HL-60/S4 treated with phorbol 12-myristate 13-acetate at 8.2 ng/mL for 4 days and 3 days (cell line): ENCODE results near the gene MID1.
"Not testable (repeated sequence)": the region's sequence is repeated elsewhere in the genome, so short reads cannot be mapped to it uniquely, and the experiment has no call there.

ENCODE experiments used
- in situ Hi-C: fragments of 300-500 bp; cut with MboI; formaldehyde crosslinking; loops from 2 replicates; pipeline ENCODE4 v1.15.0; 2022; ENCODE audit warnings: low sequenced_read_pairs

The MID1 gene

GRCh38 chrX:10618961-10619360, 1.4 kb downstream of the MID1 start:
- in situ Hi-C loops: loop anchor here (25.0 kb wide), 1 partner anchor 432 kb away; no protein-coding TSS in a partner anchor

- in situ Hi-C loops: loop anchor here (25.0 kb wide), 1 partner anchor 431 kb away; no protein-coding TSS in a partner anchor
These were observed 2.4 kb downstream of the MID1 start for GRCh38 chrX:10617999-10618351.

GRCh38 chrX:10617186-10617998, 3.0 kb downstream of the MID1 start:
- in situ Hi-C loops: loop anchor here (25.0 kb wide), 1 partner anchor 430 kb away; no protein-coding TSS in a partner anchor

- in situ Hi-C loops: loop anchor here (25.0 kb wide), 1 partner anchor 429 kb away; no protein-coding TSS in a partner anchor
These were observed 4.2 kb downstream of the MID1 start for GRCh38 chrX:10615931-10616774.

- in situ Hi-C loops: loop anchor here (25.0 kb wide), 1 partner anchor 425 kb away; no protein-coding TSS in a partner anchor
These were observed 8.2 kb downstream of the MID1 start for GRCh38 chrX:10612215-10612614.

- in situ Hi-C loops: loop anchor here (25.0 kb wide), 1 partner anchor 424 kb away; no protein-coding TSS in a partner anchor
These were observed 8.8 kb downstream of the MID1 start for GRCh38 chrX:10611441-10612090.

GRCh38 chrX:10608099-10608498, 12.3 kb downstream of the MID1 start:
- in situ Hi-C loops: loop anchor here (25.0 kb wide), 1 partner anchor 421 kb away; no protein-coding TSS in a partner anchor

- in situ Hi-C loops: loop anchor here (25.0 kb wide), 1 partner anchor 420 kb away; no protein-coding TSS in a partner anchor
These were observed 13.2 kb downstream of the MID1 start for GRCh38 chrX:10607233-10607632.

GRCh38 chrX:10603612-10604011, 16.8 kb downstream of the MID1 start:
- in situ Hi-C loops: loop anchor here (25.0 kb wide), 1 partner anchor 416 kb away; no protein-coding TSS in a partner anchor

GRCh38 chrX:10602646-10603045, 17.7 kb downstream of the MID1 start:
- in situ Hi-C loops: loop anchor here (25.0 kb wide), 1 partner anchor 415 kb away; no protein-coding TSS in a partner anchor

GRCh38 chrX:10600479-10600878, 19.9 kb downstream of the MID1 start:
- in situ Hi-C loops: loop anchor here (25.0 kb wide), 1 partner anchor 413 kb away; no protein-coding TSS in a partner anchor

- in situ Hi-C loops: no loop called here
These were observed 21.8 kb downstream of the MID1 start for GRCh38 chrX:10598540-10598939.

GRCh38 chrX:10597871-10598270, 22.5 kb downstream of the MID1 start:
- in situ Hi-C loops: no loop called here

GRCh38 chrX:10591363-10592335, 28.7 kb downstream of the MID1 start:
- in situ Hi-C loops: no loop called here

GRCh38 chrX:10589787-10590186, 30.6 kb downstream of the MID1 start:
- in situ Hi-C loops: not testable (repeated sequence)

GRCh38 chrX:10589098-10589497, 31.3 kb downstream of the MID1 start:
- in situ Hi-C loops: no loop called here

- in situ Hi-C loops: not testable (repeated sequence)
These were observed 35.5 kb downstream of the MID1 start for GRCh38 chrX:10584882-10585281.

- in situ Hi-C loops: no loop called here
These were observed 37.4 kb downstream of the MID1 start for GRCh38 chrX:10582945-10583344.

- in situ Hi-C loops: no loop called here
These were observed 38.1 kb downstream of the MID1 start for GRCh38 chrX:10582215-10582733.
